ENCODE results near the gene CBLC. TPM values are rescaled to one million over a fixed set of nuclear protein-coding genes. Genes with fewer than 3 reads are reported as not detected.

Gene CBLC
- total RNA-seq, 1 experiment from 2014 or later: 42.3 TPM

GRCh38 chr19:44741258-44741731 lies 36.4 kb upstream of the CBLC start:
- H3K9me3 ChIP-seq: no peaks in the 10 kb centered on the region
- H3K4me1 Mint-ChIP-seq (ENCODE audit: low read depth, unreplicated experiment): peaks cover 25% of the 10 kb centered on the region
- CTCF ChIA-PET: interaction anchor here (0.8 to 2.5 kb wide), 2 partner anchors 17 to 29 kb away, joined by 3 to 9 read pairs; no protein-coding TSS in a partner anchor

DNA sequence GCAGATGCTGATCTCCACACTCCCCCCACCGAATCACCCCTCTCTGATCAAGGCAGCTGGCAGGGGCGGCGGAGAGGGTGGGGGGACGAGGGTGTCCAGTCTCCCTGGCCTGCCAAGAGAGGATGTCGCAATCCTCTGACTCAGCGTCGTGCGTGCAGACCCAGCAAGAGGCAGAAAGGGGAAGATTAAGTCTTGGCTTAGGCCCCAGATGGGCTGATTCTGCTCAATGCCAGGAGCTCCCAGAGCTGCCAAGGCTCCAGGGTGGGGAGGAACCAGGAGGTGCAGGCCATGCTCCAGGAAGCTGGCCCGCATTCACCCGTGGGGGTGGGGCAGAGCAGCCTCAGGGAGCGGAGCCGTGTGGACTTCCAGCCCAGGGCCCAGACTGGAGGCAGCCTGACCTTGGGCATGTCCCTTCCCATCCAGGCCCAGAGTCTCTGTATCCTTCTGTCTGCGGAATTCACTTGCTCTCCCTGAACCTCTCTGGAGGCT lies 35.8 kb upstream of the CBLC start:
- Histone ChIP-seq H3K4me1 (peaks cover 66% of the 10 kb centered on the region), H3K36me3 (ENCODE audit: control insufficient read depth, insufficient read depth, low read length) (no peaks in the 10 kb centered on the region), H3K27me3 (replicated peaks; ENCODE audit: control insufficient read depth, insufficient read depth, low read length) (no peaks in the 10 kb centered on the region), H3K4me3 (ENCODE audit: low read depth, low read length) (no peak overlapping the region), H3K9me3 (no peaks in the 10 kb centered on the region)
- peak overlapping the region; percentile 44 for H3K4me3 Mint-ChIP-seq (ENCODE audit: unreplicated experiment)
- peaks cover 31% of the 10 kb centered on the region for H3K4me1 Mint-ChIP-seq (ENCODE audit: low read depth, unreplicated experiment)
- H3K27ac Mint-ChIP-seq (ENCODE audit: unreplicated experiment): peak overlapping the region; percentile 97
- H3K36me3 Mint-ChIP-seq (ENCODE audit: insufficient read depth, unreplicated experiment): peaks cover 15% of the 10 kb centered on the region
- DNase-seq: peak; percentile 82 to 87
- BruUV-seq (replicated peaks): no TSS peak
- POLR2A ChIA-PET: interaction anchor here (0.5 to 0.6 kb wide), 3 partner anchors 85 to 104 kb away, joined by 3 read pairs; partner anchors contain the start of gene NECTIN2
- no peaks in the 10 kb centered on the region for H3K9me3 Mint-ChIP-seq (ENCODE audit: unreplicated experiment)
- no peak for TF ChIP-seq CTCF (IDR thresholded peaks at IDR 0.05; ENCODE audit: insufficient read depth in 1 of 2, low read depth in 1 of 2, low read length in 1 of 2, severe bottlenecking in 1 of 2, unreplicated experiment in 1 of 2)
- intact Hi-C loops (cut with micrococcal nuclease; ENCODE audit: unreplicated experiment): loop anchor here (1.0 kb wide), 1 partner anchor 18 kb away; no protein-coding TSS in a partner anchor
- CTCF ChIA-PET: interaction anchor here (2.5 kb wide), 1 partner anchor 18 kb away, joined by 9 read pairs; no protein-coding TSS in a partner anchor
- H3K27me3 Mint-ChIP-seq (ENCODE audit: insufficient read depth, unreplicated experiment): no peaks in the 10 kb centered on the region

More at GRCh38 chr19:44741258-44741731, 36.4 kb upstream of the CBLC start:
- H3K27me3 ChIP-seq (replicated peaks; ENCODE audit: control insufficient read depth, insufficient read depth, low read length): no peaks in the 10 kb centered on the region
- no peaks in the 10 kb centered on the region for H3K9me3 Mint-ChIP-seq (ENCODE audit: unreplicated experiment)
- no peaks in the 10 kb centered on the region for H3K27me3 Mint-ChIP-seq (ENCODE audit: insufficient read depth, unreplicated experiment)
- no peak overlapping the region for H3K4me3 ChIP-seq (ENCODE audit: low read depth, low read length)
- intact Hi-C loops (cut with micrococcal nuclease; ENCODE audit: unreplicated experiment): no loop called here
- no peak overlapping the region for H3K4me3 Mint-ChIP-seq (ENCODE audit: unreplicated experiment)
- H3K36me3 ChIP-seq (ENCODE audit: control insufficient read depth, insufficient read depth, low read length): no peaks in the 10 kb centered on the region
- peaks cover 60% of the 10 kb centered on the region for H3K4me1 ChIP-seq
- H3K36me3 Mint-ChIP-seq (ENCODE audit: insufficient read depth, unreplicated experiment): peaks cover 15% of the 10 kb centered on the region
- DNase-seq: no peak
- no TSS peak for BruUV-seq (replicated peaks)
- POLR2A ChIA-PET: interaction anchor here (0.6 to 1.0 kb wide), 4 partner anchors 13 to 84 kb away, joined by 3 to 9 read pairs (median 4); no protein-coding TSS in a partner anchor
- TF ChIP-seq CTCF (IDR thresholded peaks at IDR 0.05; ENCODE audit: insufficient read depth in 1 of 2, low read depth in 1 of 2, low read length in 1 of 2, severe bottlenecking in 1 of 2, unreplicated experiment in 1 of 2): no peak
- H3K27ac Mint-ChIP-seq (ENCODE audit: unreplicated experiment): peak overlapping the region; percentile 97

GRCh38 chr19:44742330-44743061 lies 35.2 kb upstream of the CBLC start:
- intact Hi-C loops (cut with micrococcal nuclease; ENCODE audit: unreplicated experiment): loop anchor here (1.0 kb wide), 1 partner anchor 18 kb away; no protein-coding TSS in a partner anchor
- no TSS peak for BruUV-seq (replicated peaks)
- peaks cover 68% of the 10 kb centered on the region for H3K4me1 ChIP-seq
- H3K4me1 Mint-ChIP-seq (ENCODE audit: low read depth, unreplicated experiment): peaks cover 33% of the 10 kb centered on the region
- no peaks in the 10 kb centered on the region for H3K27me3 Mint-ChIP-seq (ENCODE audit: insufficient read depth, unreplicated experiment)
- POLR2A ChIA-PET: interaction anchor here (0.5 kb wide), 2 partner anchors 94 to 103 kb away, joined by 3 read pairs; partner anchors contain the start of gene NECTIN2
- H3K27me3 ChIP-seq (replicated peaks; ENCODE audit: control insufficient read depth, insufficient read depth, low read length): no peaks in the 10 kb centered on the region
- peak overlapping the region; percentile 44 for H3K4me3 Mint-ChIP-seq (ENCODE audit: unreplicated experiment)
- H3K9me3 ChIP-seq: no peaks in the 10 kb centered on the region
- DNase-seq: no peak
- H3K36me3 ChIP-seq (ENCODE audit: control insufficient read depth, insufficient read depth, low read length): no peaks in the 10 kb centered on the region
- no peaks in the 10 kb centered on the region for H3K9me3 Mint-ChIP-seq (ENCODE audit: unreplicated experiment)
- peak overlapping the region; percentile 97 for H3K27ac Mint-ChIP-seq (ENCODE audit: unreplicated experiment)
- H3K4me3 ChIP-seq (ENCODE audit: low read depth, low read length): no peak overlapping the region
- TF ChIP-seq CTCF (IDR thresholded peaks at IDR 0.05; ENCODE audit: insufficient read depth in 1 of 2, low read depth in 1 of 2, low read length in 1 of 2, severe bottlenecking in 1 of 2, unreplicated experiment in 1 of 2): no peak
- H3K36me3 Mint-ChIP-seq (ENCODE audit: insufficient read depth, unreplicated experiment): peaks cover 18% of the 10 kb centered on the region
- CTCF ChIA-PET: interaction anchor here (0.7 to 2.5 kb wide), 2 partner anchors 19 to 28 kb away, joined by 3 to 9 read pairs; no protein-coding TSS in a partner anchor
